Hematopoietic multipotent progenitor cell treated with erythropoietin and hydrocortisone succinate and interleukin-3 and kit ligand, for 17 days (in vitro differentiated cells): Measurements from ENCODE around the gene ADAP1.

Experiments
- DNase-seq: peaks from one replicate; pipeline ENCODE4 v3.0.0-alpha.2; 2015; ENCODE audit warnings: low spot score

ADAP1 gene

DNA sequence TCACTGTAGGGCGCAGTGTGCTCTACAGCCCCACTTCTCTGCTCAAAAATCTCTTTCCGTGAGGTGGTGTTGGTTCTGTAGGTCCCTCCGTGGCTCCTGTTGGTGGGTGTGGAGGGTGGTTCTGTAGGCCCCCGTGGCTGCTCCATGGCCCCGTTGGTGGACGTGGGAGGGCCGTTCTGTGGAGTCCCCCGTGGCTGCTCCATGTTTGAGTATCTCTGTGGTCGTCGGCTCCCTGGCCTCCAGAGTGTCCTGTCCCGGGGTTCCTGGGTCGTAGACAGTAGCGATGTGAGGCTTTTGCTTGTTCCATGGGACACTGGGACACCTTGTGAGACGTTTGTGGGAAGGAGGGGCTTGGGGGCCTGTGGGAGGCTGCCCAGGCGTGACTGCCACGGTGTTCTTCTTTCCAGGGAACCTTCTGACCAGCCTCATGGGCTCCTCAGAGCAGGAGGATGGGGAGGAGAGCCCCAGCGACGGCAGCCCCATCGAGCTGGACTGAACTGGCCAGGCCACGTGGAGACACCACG lies 59.5 kb downstream of the ADAP1 start:
- DNase-seq, result no peak

DNA sequence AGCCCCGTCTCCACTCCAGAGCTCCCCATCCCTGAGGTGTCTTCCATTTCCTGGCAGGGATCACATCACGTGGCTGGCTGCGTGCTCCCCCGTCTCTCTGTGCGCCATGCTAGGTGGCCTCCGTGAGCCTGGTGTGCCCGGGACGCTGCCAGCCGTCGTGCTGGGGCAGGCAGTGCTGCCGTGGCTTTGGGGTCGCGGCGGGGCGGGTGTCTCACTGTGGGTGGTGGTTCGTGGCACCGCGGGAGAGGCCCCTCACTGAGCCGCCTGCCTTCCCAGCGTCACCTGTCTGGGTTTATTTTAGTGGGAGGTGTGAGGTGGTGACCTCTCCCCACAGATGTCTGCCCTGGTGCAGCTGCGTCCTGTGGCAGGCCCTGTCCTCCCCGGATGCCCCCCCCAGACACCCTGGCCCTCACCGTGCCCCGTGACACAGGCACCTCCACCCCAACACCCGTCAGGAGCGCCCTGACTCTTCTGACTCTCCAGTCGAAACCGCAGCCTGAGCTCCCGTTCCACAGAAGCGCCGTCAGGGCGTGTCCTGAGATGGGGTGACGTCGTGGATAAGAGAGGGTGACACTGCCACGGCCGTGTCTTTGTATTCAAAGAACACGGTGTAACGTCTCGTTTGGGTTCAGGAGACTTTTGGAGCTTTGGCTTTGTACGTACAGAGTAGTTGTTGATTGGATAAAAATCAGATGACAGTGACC lies 60.2 kb downstream of the ADAP1 start:
- DNase-seq, result no peak

DNA sequence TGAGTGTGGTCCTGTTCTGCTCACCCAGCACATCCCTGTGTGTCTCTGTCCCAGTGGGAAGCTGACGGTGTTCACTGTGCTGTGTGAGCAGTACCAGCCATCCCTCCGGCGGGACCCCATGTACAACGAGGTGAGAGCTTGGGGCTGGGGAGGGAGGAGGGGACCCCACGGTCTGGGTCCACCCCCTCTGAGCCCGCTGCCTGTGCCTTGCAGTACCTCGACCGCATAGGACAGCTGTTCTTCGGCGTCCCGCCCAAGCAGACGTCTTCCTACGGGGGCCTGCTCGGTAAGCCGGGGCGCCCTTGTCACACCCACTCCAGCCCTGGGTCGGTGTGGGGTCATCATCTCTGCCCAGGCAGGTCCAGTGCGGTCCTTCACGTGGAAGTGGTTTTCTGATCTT lies 60.8 kb downstream of the ADAP1 start:
- DNase-seq, result no peak

DNA sequence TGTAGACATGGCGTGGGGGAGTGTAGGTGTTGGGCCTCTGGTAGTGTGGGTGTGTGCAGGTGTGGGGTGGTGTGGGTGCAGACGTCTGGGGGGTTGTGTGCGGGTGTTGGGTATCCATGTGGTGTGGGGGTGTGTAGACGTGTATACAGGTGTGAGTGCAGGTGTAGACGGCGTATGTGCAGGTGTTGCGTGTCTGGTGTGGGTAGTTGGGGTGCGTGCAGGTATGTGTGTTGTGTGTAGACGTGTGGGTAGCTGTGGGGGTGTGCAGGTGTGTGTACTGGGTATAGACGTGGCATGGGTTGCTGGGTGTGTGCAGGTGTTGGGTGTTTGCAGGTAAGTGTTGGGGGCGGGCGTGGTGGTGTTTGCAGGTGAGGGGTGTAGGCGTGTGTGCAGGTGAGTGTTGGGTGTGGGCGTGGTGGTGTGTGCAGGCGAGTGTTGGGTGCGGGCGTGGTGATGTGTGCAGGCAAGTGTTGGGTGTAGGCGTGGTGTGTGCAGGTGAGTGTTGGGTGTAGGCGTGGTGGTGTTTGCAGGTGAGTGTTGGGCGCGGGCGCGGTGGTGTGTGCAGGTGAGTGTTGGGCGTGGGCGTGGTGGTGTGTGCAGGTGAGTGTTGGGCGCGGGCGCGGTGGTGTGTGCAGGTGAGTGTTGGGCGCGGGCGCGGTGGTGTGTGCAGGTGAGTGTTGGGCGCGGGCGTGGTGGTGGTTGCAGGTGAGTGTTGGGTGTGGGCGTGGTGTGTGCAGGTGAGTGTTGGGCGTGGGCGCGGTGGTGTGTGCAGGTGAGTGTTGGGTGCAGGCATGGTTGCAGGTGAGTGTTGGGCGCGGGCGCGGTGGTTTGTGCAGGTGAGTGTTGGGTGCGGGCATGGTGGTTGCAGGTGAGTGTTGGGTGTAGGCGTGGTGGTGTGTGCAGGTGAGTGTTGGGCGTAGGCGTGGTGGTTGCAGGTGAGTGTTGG lies 61.6 kb downstream of the ADAP1 start:
- DNase-seq, result no peak

DNA sequence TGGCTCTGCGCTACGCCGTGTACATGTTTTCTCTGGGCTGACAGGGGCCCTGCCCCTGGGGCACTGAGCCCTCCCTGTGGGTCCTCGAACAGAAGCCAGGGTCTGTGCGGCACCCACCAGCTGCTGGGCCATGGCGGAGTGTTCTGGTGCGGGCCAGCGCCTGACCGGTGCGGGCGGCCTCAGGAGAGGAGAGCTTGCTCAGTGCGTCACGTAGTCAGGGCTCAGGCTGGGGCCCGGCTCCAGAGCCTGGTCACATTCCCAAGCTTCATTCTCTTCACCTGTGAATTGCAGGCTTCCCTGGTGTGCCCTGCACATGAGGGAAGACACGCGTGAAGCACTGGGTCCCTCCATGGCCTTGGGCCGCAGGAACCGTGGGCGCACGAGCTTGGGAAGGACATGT lies 62.7 kb downstream of the ADAP1 start:
- no peak for DNase-seq

DNA sequence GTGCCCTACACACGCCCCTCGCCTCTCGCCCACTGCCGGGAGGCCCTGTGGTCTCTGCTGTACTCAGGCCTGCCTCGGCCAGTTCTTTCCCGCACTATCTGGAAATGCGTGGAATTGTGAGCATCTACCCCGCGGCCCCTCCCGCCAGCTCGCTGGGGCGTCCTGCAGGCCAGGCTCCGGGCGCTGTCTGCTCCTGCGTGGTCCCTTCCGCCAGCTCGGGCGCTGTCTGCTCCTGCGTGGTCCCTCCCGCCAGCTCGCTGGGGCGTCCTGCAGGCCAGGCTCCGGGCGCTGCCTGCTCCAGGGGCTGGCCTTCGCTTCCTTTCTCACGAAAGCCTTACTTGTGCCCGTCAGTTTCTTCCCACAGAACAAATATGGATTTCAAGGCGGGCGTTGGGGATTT lies 63.2 kb downstream of the ADAP1 start:
- DNase-seq, result no peak

DNA sequence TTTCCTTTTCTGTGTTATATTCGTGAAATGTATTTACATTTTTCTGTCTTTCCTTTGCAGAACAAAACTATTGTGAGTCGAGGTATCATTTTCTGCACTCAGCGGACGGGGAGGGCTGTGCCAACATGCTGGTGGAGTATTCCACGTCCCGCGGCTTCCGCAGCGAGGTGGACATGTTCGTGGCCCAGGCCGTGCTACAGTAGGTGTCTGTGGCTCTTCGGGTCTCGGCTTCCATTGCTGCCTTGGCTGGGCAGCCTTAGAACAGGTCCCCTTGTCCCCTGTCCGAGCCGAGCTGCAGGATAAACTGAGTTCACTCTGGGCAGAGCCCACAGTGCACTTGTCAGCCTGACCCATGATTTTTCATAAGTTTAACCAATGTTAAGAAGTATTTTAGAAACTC lies 63.6 kb downstream of the ADAP1 start:
- no peak for DNase-seq

DNA sequence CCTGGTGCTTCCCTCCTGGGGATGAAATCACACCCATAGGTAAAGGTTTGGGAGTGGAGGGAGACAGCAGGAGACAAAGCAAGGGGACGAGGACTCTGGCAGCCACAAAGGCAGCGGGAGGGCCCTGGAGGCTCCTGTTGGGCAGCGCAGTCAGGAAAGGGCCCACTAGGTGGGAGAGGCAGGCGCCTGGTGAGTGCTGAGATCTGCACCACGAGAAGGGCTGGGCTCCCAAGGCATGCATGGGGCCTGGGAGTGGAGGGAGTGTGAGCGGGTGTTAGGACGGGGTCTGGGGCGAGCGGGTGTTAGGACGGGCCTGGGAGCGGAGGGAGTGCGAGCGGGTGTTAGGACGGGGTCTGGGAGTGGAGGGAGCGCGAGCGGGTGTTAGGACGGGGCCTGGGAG lies 65.1 kb downstream of the ADAP1 start:
- no peak for DNase-seq

DNA sequence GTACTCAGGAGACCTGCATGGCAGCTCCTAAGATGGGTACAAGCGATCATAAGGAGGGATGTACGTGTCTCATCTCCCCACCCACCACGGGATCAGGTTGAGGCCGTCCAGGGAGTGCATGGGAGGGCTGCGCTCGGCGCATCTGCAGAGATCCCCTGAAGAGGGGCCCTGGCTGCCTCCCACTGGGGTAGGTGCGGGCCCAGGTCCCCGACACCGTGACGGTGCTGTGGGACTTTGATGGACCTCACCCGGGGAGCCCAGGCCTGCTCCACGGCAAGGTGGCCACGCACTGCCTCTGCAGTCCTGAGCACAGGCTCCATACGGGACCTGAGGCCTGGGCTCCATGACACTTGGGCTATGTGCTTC lies 65.5 kb downstream of the ADAP1 start:
- no peak for DNase-seq

DNA sequence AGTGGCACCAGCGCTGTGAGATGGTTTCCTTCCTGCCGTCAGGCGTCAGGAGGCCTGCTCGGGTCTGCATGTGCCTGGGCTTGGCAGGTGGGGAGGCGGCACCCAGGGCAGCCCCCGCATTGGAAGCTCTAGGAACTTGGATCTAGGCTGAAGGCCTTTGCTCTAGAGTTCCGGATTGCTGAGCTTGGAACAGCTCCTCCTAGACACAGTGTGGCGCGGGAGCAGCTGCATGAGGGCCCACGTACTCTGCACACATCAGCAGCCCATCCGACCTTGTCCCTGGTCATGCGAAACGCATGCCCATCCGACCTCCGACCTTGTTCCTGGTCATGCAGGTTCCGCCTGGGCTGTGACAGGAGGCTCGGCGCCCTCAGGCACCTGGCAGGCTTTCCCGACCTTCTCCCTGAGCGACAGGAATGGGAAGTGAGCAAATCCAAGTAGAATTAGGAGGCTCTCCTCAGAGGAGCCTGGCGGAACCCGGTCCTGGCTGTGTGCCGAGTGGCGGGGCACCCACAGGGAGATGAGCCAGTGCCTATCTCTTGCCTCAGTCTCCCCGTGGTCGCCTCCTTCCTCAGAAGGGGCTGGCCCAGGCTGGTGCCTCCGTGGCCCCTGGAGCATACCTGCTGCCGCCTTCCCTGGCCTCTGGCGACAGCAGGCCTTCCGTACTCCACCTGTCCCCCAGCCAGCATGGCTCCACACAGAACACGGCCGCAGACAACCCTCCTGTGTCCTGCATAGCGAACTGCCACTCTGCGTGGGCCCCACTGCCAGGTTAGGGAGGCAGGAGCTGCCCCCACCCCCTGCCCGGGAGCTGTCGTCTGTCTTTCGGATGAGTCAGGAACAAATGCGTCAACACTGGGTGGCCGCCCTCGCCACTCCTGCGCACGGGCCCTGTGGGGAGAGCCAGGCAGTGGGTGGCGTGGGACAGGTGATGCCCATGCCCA lies 66.1 kb downstream of the ADAP1 start:
- no peak for DNase-seq

DNA sequence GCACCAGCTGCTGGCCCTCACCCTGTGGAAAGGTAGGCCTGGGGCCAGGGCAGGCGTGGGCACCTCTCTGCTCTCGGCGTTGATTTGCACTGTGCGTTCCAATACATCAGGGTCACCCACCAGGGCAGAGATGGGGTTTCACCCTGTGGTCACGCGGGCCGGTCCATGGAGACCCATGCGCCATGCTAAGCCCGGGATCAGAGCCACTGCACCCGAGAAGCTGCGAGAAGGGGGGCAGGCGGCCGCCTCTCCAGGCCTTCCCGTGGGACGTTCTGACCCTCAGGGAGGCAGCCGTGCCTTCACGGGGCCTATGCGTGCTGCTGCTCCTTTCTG lies 67.0 kb downstream of the ADAP1 start:
- DNase-seq, result no peak

DNA sequence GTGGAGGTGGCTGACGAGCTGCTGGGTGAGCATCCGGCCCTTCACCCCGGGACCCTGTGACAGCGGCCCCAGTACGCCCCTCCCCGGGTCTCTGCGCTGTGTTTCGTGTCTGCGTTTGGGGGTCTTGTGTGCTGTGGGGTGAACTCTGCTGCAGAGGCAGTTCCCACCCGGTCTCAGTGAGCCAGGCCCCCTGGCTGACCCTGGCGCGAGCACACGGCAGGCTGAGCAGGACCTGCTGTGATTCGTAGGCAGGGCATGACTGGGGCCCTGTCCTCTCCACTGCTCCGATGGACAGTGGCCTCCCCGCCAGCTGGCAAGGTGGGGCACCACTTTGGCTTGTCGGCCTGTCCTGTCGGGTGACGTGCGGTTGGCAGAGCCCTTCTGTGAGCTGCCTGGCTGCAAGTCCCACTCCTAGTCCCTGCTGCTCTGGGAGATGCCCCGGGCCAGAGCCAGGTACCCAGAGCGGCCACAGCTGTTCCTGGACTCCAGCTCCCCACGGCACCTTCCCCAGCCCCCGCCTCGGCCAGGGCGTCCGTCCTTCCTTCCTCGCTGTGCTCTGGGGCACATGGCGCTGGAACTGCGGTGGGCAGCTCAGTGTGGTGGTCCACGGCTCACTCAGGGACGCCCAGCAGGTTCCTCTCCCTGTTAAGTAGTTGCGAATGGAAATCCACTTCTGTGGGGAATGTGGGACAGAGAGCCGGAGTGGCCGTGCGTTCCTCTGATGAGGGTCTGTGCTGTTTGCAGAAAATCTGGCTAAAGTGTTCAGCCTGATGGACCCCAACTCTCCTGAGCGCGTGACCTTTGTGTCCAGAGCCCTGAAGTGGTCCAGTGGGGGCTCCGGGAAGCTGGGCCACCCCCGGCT lies 67.6 kb downstream of the ADAP1 start:
- DNase-seq, result no peak

DNA sequence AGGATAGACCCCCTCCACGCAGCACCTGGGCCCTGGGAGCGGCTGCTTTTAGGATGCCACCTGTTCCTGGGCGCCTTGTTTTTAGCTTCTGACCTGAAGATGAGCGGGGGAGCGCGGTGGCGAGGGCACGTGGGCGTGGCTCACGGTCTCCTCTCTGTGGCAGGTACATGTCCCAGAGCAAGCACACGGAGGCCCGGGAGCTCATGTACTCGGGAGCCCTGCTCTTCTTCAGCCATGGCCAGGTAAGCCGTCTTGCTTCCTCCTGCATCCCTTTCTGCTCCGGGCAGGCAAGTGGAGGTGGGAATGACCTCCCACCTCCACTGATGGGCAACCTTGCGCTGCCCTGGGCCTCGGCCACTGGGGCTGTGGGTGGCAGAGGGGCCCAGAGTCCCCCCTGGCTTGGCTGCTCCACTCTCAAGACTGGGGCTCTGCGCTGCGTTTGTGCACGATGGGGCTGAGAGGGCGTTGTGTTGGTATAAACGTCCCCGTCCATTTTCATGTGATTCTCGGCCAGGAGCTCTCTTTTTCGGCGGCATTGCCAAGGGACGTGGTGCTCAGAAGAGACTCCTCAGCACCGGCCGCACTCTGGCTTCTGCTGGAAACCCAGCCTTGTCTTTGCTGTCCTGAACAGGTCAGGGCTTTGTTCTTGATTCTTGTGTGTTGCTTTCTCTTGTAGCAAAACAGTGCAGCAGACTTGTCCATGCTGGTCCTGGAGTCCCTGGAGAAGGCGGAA lies 68.4 kb downstream of the ADAP1 start:
- DNase-seq, result no peak

DNA sequence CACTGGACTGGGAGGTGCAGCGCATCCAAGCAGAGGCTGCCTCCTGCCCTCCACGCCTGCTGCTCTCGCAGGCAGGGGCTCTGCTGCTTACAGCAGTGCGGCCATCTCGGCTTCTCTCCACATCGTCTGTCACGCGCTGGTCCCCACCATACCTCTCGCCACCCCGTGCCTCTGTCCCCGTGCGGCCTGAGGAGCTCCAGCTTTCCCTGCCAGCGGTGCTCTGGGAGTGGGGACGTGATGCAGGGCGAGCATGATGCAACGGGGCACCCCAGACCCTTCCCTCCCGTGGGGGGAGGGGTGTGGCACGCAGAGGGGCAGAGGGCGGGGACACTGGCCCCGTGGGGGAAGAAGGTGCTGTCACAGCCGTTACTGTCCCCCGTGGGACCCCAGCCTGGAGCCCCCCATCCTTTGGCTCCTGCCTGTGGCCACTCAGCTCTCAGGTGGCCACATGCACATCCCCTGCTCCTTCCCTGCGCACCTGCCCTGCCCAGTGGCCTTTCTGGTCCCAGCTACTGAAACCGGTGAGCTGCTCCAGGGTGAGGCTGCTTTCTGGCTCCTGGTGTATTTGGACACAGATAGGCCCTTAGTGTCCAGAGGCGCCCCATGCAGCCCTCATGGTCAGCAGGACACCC lies 69.1 kb downstream of the ADAP1 start:
- DNase-seq, result no peak

DNA sequence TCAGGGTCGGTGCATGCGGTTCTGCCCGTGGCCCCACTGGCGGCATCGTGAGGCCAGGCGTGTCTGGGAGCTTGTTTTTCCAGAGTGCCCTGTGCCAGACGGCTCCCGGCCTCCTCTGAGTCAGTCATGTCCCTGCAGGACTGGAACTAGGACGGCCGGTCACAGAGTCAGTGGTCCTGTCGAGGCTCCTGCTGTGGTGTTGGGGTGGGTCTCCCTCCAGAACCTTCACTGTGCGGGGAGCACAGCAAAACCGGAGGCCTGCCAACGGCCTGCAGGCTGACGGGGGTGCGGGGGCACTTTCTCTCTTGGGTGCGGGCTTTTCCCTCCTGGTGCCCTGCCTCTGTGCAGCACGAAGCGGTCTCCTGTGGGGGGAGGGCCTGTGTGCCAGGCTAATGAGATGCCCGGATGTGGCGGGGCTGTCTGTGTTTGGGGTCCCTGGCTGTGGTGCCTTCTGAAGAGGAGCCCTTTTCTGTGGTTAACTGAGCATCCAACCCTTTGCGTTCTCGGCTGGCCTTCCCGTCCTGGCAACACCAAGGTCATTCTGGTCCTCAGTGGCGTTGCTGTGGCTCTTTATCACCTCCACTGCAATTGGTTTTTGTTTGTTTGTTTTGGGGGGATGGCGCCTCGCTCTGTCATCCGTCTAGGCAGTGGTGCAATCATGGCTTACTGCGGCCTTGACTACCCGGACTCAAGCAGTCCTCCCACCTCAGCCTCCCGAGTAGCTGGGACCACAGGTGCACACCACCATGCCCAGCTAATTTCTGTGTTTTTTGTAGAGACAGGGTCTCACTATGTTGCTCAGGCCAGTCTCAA lies 70.1 kb downstream of the ADAP1 start:
- DNase-seq, result no peak

DNA sequence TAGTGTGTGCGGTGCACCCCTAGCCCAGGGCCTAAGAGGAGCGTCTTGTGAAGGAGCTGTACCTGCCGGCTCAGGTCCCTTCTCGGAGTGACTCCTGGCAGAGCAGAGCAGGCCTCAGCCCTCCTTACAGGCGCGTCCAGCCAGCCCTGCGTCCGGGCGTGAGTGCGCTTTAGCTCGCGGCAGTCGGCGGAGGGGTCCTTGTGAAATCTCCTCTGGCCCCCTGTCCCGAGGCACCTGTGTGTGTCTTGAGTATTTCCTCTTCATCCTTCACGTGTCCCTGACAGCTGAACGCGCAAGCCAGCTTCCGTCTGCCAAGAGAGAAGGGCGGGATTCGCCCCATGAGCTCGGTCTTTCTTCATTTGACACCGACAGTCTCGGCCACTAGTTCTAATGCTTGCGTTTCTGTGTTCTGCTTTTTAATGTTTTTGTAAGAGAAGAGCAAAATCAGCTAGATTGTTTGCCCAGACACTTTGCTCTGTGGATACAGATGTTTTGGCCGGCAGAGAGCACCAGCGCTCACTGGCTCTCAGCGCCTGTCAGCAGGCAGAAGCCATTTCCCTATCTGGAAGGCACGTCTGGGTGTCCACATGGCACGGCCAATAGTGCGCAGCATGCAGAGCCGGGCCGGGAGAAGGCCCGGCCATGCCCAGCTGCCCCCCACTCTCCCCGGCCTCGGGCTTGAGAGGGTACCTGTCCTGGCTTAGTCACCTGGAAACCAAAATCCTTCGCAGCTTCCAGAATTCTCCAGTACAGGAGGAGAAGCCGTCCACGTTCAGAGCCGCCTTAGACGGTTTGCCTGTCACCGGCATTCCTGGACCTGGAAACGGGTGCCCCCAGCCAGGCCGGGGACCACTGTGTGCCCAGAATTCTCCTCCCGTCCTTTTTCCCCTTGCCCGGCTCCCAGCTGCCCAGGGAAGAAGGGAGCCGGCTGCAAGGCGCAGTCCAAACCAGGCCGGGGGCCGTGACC lies 71.1 kb downstream of the ADAP1 start:
- DNase-seq, result no peak

DNA sequence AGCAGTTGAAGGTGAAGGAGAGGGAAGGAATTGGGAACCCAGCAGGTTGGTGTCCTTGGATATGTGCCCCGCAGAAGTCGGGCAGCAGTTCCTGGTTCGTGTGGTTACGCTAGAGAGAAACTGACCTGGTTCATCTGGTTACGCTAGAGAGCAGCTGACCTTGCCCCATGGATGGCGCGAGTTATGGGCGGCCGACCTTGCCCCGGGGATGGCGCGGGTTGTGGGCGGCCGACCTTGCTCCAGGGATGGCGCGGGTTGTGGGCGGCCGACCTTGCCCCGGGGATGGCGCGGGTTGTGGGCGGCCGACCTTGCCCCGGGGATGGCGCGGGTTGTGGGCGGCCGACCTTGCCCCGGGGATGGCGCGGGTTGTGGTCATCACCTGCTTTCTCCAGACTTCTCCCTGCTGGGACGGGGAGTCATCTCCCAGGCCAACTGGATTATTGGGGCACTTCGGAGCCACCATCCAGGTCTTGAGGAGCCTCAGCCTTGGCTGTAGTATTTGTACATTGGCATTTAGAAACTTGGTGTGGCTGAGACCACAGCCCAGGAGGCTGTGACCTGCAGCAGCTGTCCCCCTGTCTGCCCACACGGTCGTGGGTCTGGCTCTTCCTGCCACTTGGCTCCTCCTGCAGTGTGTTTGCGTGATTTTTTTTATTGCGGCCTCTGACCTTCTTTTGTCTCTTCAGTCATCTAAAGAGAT lies 72.0 kb downstream of the ADAP1 start:
- no peak for DNase-seq
